WTC11 (cell line): ENCODE measurements around the gene ZMIZ1.

Experiments
- AFF4 ChIP-seq: sonication (generic); formaldehyde crosslinking; IDR thresholded peaks from 2 replicates; pipeline ENCODE4 v1.8.1; 2023; ENCODE audit warnings: mild to moderate bottlenecking, missing genetic modification reagents, borderline replicate concordance
- CTCF ChIP-seq: fragments of 200-600 bp; IDR thresholded peaks from 2 replicates; pipeline ENCODE4 v1.8.0; 2022; ENCODE audit warnings: antibody characterized with exemption
- E2F1 ChIP-seq: sonication (generic); formaldehyde crosslinking; IDR thresholded peaks from 2 replicates; pipeline ENCODE4 v1.8.0; 2022; ENCODE audit warnings: mild to moderate bottlenecking, missing genetic modification reagents
- ETV6 ChIP-seq: sonication (generic); formaldehyde crosslinking; IDR thresholded peaks from 2 replicates; pipeline ENCODE4 v1.8.1; 2022; ENCODE audit warnings: mild to moderate bottlenecking, missing genetic modification reagents
- GABPB1 ChIP-seq: sonication (generic); formaldehyde crosslinking; IDR thresholded peaks from 2 replicates; pipeline ENCODE4 v1.8.1; 2023; ENCODE audit warnings: mild to moderate bottlenecking, missing genetic modification reagents
- IRF1 ChIP-seq: sonication (generic); formaldehyde crosslinking; IDR thresholded peaks from 2 replicates; pipeline ENCODE4 v1.8.0; 2023; ENCODE audit warnings: missing genetic modification reagents
- JUN ChIP-seq: sonication (generic); formaldehyde crosslinking; IDR thresholded peaks from 2 replicates; pipeline ENCODE4 v1.8.0; 2023; ENCODE audit warnings: mild to moderate bottlenecking, missing genetic modification reagents
- NR2C2 ChIP-seq: sonication (generic); formaldehyde crosslinking; IDR thresholded peaks from 2 replicates; pipeline ENCODE4 v1.8.0; 2022; ENCODE audit warnings: mild to moderate bottlenecking, missing genetic modification reagents
- SMAD3 ChIP-seq: sonication (generic); formaldehyde crosslinking; IDR thresholded peaks from 2 replicates; pipeline ENCODE4 v1.8.0; 2022; ENCODE audit warnings: missing genetic modification reagents, mild to moderate bottlenecking, borderline replicate concordance
- USF1 ChIP-seq: sonication (generic); formaldehyde crosslinking; IDR thresholded peaks from 2 replicates; pipeline ENCODE4 v1.8.0; 2022; ENCODE audit warnings: mild to moderate bottlenecking, missing genetic modification reagents
- USF2 ChIP-seq: sonication (generic); formaldehyde crosslinking; IDR thresholded peaks from 2 replicates; pipeline ENCODE4 v1.8.1; 2023; ENCODE audit warnings: mild to moderate bottlenecking, missing genetic modification reagents, moderate library complexity
- ZNF138 ChIP-seq: sonication (generic); formaldehyde crosslinking; conservative IDR thresholded peaks from 2 replicates; pipeline ENCODE4 v1.8.1; 2022; ENCODE audit warnings: mild to moderate bottlenecking, moderate library complexity, missing genetic modification reagents
- ZNF281 ChIP-seq: sonication (generic); formaldehyde crosslinking; IDR thresholded peaks from 2 replicates; pipeline ENCODE4 v1.8.0; 2023; ENCODE audit warnings: mild to moderate bottlenecking, missing genetic modification reagents

- TF ChIP-seq CTCF (no peak), USF2 (CRISPR knock-in tag) (no peak), AFF4 (no peak), JUN (CRISPR knock-in tag) (no peak), ZNF138 (no peak), GABPB1 (CRISPR knock-in tag) (no peak), NR2C2 (no peak), E2F1 (no peak), IRF1 (no peak), ETV6 (CRISPR knock-in tag) (no peak), USF1 (CRISPR knock-in tag) (no peak), SMAD3 (CRISPR knock-in tag) (no peak), ZNF281 (CRISPR knock-in tag) (no peak)
Measured at GRCh38 chr10:79312601-79313187, 243.9 kb downstream of the ZMIZ1 start.
